ENCODE measurements around the gene NBEA. TPM values are rescaled to one million over a fixed set of nuclear protein-coding genes. Genes with fewer than 3 reads are reported as not detected.

NBEA gene
- total and polyA plus RNA-seq, 8 donors, result 5.9 to 14.1 (median 11.3) TPM

GRCh38 chr13:35595181-35595580 lies 653.1 kb downstream of the NBEA start:
- Histone ChIP-seq H3K27ac (no peak overlapping the region), H3K4me1 (no peaks in the 10 kb centered on the region), H3K36me3 (no peaks in the 10 kb centered on the region), H3K4me3 (no peak overlapping the region), H3K27me3 (no peaks in the 10 kb centered on the region), H3K9me3 (no peaks in the 10 kb centered on the region)
- ATAC-seq (no peak), DNase-seq (no peak)
- TF ChIP-seq, protein P1, sequence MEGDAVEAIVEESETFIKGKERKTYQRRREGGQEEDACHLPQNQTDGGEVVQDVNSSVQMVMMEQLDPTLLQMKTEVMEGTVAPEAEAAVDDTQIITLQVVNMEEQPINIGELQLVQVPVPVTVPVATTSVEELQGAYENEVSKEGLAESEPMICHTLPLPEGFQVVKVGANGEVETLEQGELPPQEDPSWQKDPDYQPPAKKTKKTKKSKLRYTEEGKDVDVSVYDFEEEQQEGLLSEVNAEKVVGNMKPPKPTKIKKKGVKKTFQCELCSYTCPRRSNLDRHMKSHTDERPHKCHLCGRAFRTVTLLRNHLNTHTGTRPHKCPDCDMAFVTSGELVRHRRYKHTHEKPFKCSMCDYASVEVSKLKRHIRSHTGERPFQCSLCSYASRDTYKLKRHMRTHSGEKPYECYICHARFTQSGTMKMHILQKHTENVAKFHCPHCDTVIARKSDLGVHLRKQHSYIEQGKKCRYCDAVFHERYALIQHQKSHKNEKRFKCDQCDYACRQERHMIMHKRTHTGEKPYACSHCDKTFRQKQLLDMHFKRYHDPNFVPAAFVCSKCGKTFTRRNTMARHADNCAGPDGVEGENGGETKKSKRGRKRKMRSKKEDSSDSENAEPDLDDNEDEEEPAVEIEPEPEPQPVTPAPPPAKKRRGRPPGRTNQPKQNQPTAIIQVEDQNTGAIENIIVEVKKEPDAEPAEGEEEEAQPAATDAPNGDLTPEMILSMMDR (IDR thresholded peaks at IDR 0.05), result no peak
- intact Hi-C loops (cut with DNase I), result no loop called here

DNA sequence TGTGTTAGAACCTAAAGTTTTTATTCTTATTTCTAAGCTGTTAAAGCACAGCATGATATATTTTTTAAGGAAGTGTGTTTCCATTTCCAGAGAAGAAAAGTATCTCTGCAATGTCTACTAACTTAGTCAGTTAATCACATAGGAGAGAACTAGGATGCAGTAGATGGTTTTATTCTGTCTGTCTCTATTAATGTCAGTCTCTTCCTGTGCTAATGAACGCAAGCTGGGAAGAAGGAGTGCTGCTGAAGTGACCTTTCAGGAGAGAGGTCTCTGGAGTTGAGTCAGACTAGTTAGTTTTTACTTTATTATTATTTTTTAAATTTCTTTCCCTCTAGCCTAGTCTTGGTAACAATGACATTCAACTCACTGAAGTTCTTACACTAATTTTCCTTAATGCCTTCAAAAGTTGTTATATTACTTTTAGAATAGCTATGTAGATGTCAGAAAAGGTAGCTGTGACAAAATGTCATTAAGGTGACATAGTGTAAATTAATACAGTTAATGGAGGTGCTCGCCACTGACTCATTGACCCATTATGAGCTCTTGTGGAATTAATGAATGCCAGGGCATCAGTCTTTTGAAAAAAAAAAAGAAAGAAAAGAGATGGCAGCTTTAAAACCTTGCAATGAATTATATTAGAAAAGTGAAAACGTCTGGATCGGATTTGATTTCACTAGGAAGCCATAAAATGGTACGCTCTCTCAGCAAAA lies 654.4 kb downstream of the NBEA start:
- H3K27ac ChIP-seq, result no peak overlapping the region
- H3K9me3 ChIP-seq, result no peaks in the 10 kb centered on the region
- H3K4me3 ChIP-seq, result no peak overlapping the region
- H3K36me3 ChIP-seq, result no peaks in the 10 kb centered on the region
- ATAC-seq (no peak), DNase-seq (no peak)
- intact Hi-C loops (cut with DNase I), result no loop called here
- no peaks in the 10 kb centered on the region for H3K27me3 ChIP-seq
- TF ChIP-seq, protein P1 (IDR thresholded peaks at IDR 0.05), result no peak
- H3K4me1 ChIP-seq, result no peaks in the 10 kb centered on the region

DNA sequence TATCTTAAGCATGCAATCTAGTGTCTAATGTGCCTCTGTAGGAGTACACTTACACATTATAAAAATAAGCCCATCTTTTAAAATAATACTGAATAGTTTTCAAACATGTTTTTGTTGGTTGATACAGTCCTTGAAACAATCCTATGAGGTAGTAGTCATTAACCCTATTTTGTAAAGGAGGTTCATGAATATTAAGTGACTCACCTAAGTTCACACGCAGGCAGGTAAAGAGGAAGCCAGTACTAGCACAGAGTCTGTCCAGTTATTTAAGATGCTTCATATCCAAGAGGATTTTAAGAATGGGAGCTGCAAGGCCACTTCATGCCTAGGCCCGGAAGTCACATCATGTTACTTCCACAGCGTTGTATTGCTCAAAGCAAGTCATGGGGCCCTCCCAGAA lies 655.4 kb downstream of the NBEA start:
- H3K27ac ChIP-seq, result no peak overlapping the region
- no peaks in the 10 kb centered on the region for H3K27me3 ChIP-seq
- intact Hi-C loops (cut with DNase I), result no loop called here
- H3K4me3 ChIP-seq, result no peak overlapping the region
- H3K36me3 ChIP-seq, result no peaks in the 10 kb centered on the region
- DNase-seq, result no peak
- no peaks in the 10 kb centered on the region for H3K9me3 ChIP-seq
- ATAC-seq, result no peak
- no peaks in the 10 kb centered on the region for H3K4me1 ChIP-seq
- TF ChIP-seq, protein P1 (IDR thresholded peaks at IDR 0.05), result no peak

DNA sequence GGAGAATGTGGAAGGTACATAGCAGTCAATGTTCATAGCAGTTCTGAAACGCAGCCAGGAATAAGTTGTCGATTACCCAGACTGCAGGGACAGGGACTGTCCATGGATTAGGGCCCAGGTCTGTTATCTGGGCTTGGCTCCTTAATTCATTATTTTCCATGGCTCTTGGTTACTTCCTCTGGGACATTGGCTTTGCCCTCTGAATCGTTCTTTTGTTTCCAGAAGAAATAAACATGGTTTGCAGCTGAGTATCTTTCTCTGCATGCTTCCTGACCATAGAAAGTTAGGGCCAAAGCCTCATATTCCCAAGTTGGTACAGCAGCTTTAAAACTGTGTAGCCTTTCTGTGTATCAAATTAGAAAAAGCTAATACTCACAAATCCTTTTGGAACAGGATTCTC lies 656.2 kb downstream of the NBEA start:
- ATAC-seq (no peak), DNase-seq (no peak)
- H3K27ac ChIP-seq, result no peak overlapping the region
- H3K27me3 ChIP-seq, result no peaks in the 10 kb centered on the region
- no peaks in the 10 kb centered on the region for H3K4me1 ChIP-seq
- no peaks in the 10 kb centered on the region for H3K9me3 ChIP-seq
- H3K36me3 ChIP-seq, result no peaks in the 10 kb centered on the region
- intact Hi-C loops (cut with DNase I), result no loop called here
- TF ChIP-seq, protein P1 (IDR thresholded peaks at IDR 0.05), result no peak
- H3K4me3 ChIP-seq, result no peak overlapping the region

GRCh38 chr13:35598790-35599369 lies 656.8 kb downstream of the NBEA start:
- Histone ChIP-seq H3K4me3 (no peak overlapping the region), H3K27me3 (no peaks in the 10 kb centered on the region), H3K9me3 (no peaks in the 10 kb centered on the region), H3K36me3 (no peaks in the 10 kb centered on the region), H3K4me1 (no peaks in the 10 kb centered on the region), H3K27ac (no peak overlapping the region)
- intact Hi-C loops (cut with DNase I), result no loop called here
- ATAC-seq (no peak), DNase-seq (no peak)
- TF ChIP-seq, protein P1 (IDR thresholded peaks at IDR 0.05), result no peak
